Caki2 (cell line): ENCODE data around the gene PCNX4. TPM values are rescaled to one million over a fixed set of nuclear protein-coding genes. Genes with fewer than 3 reads are reported as not detected.
"Not testable (repeated sequence)": the region's sequence is repeated elsewhere in the genome, so short reads cannot be mapped to it uniquely, and the experiment has no call there.

ENCODE experiments used
- DNase-seq: peaks from one replicate; pipeline ENCODE4 v3.0.0-alpha.2; 2015; ENCODE audit warnings: low read depth
- in situ Hi-C: cut with HindIII; loops from 2 replicates; pipeline ENCODE4 v1.10.0; 2016; ENCODE audit warnings: low sequenced_read_pairs, low pct_unique_long_range_greater_than_20kb, mixed read lengths
- total RNA-seq: library from RNA; depleted of rRNA; stranded (reverse); fragments of >200 nt; shearing (Covaris generic); gene quantifications from 2 replicates; pipeline ENCODE4 v1.2.3, GENCODE V29; 2014; ENCODE audit warnings: low replicate concordance

Gene PCNX4
- total RNA-seq, 1 experiment from 2014 or later, result 58.9 TPM

GRCh38 chr14:60095781-60096450 is 4.2 kb downstream of the PCNX4 start:
- DNase-seq, result no peak
- in situ Hi-C loops, result no loop called here

GRCh38 chr14:60097974-60098373 is 6.3 kb downstream of the PCNX4 start:
- no peak for DNase-seq
- in situ Hi-C loops, result no loop called here

GRCh38 chr14:60099855-60100254 is 8.1 kb downstream of the PCNX4 start:
- in situ Hi-C loops, DNase-seq: not testable (repeated sequence)

GRCh38 chr14:60101786-60102185 is 10.1 kb downstream of the PCNX4 start:
- DNase-seq, result no peak
- in situ Hi-C loops, result no loop called here

- in situ Hi-C loops, result no loop called here
- no peak for DNase-seq
Observed at GRCh38 chr14:60102389-60102788, 10.7 kb downstream of the PCNX4 start.

GRCh38 chr14:60106339-60106738 is 14.6 kb downstream of the PCNX4 start:
- DNase-seq, result no peak
- in situ Hi-C loops, result no loop called here

- no peak for DNase-seq
- in situ Hi-C loops, result no loop called here
Observed at GRCh38 chr14:60107477-60107876, 15.8 kb downstream of the PCNX4 start.

- no peak for DNase-seq
- in situ Hi-C loops, result no loop called here
Observed at GRCh38 chr14:60111732-60112131, 20.0 kb downstream of the PCNX4 start.

- in situ Hi-C loops, result no loop called here
- DNase-seq, result no peak
Observed at GRCh38 chr14:60114881-60115280, 23.2 kb downstream of the PCNX4 start.

- in situ Hi-C loops, result no loop called here
- DNase-seq, result no peak
Observed at GRCh38 chr14:60116181-60116580, 24.5 kb downstream of the PCNX4 start.

- DNase-seq, result no peak
- in situ Hi-C loops, result no loop called here
Observed at GRCh38 chr14:60125918-60126317, 34.2 kb downstream of the PCNX4 start.

- no peak for DNase-seq
- in situ Hi-C loops, result no loop called here
Observed at GRCh38 chr14:60133487-60133886, 41.8 kb downstream of the PCNX4 start.

- in situ Hi-C loops, result no loop called here
- no peak for DNase-seq
Observed at GRCh38 chr14:60134702-60135101, 43.0 kb downstream of the PCNX4 start.

GRCh38 chr14:60151715-60152114 is 60.0 kb downstream of the PCNX4 start:
- in situ Hi-C loops, result no loop called here
- DNase-seq, result peak; percentile 56

GRCh38 chr14:60153991-60154390 is 62.3 kb downstream of the PCNX4 start:
- no peak for DNase-seq
- in situ Hi-C loops, result no loop called here

- no peak for DNase-seq
- in situ Hi-C loops, result no loop called here
Observed at GRCh38 chr14:60154671-60155070, 62.9 kb downstream of the PCNX4 start.

- DNase-seq, result no peak
- in situ Hi-C loops, result no loop called here
Observed at GRCh38 chr14:60160422-60160821, 68.7 kb downstream of the PCNX4 start.

GRCh38 chr14:60161196-60162107 is 69.7 kb downstream of the PCNX4 start:
- no peak for DNase-seq
- in situ Hi-C loops, result no loop called here

GRCh38 chr14:60163693-60164092 is 72.0 kb downstream of the PCNX4 start:
- in situ Hi-C loops, result no loop called here

GRCh38 chr14:60164404-60164711 is 72.6 kb downstream of the PCNX4 start:
- in situ Hi-C loops, result no loop called here
- DNase-seq, result no peak

More at GRCh38 chr14:60163693-60164092, 72.0 kb downstream of the PCNX4 start:
- DNase-seq, result no peak
